HUES64 (cell line): ENCODE measurements around the gene SCN8A.
"Not testable (repeated sequence)": the region's sequence is repeated elsewhere in the genome, so short reads cannot be mapped to it uniquely, and the experiment has no call there.

Experiments
- H3K27ac ChIP-seq: 2 replicates; pipeline ENCODE4 v1.7.0; 2013; ENCODE audit warnings: low read depth, low read length, inconsistent platforms
- H3K27me3 ChIP-seq: 2 replicates; pipeline ENCODE4 v1.6.1; 2013; ENCODE audit warnings: mild to moderate bottlenecking, low read length; ENCODE audit not compliant: insufficient read depth
- H3K36me3 ChIP-seq: 2 replicates; pipeline ENCODE4 v1.6.1; 2013; ENCODE audit warnings: mild to moderate bottlenecking, low read length; ENCODE audit not compliant: insufficient read depth
- H3K4me1 ChIP-seq: 2 replicates; pipeline ENCODE4 v1.6.1; 2013; ENCODE audit warnings: mild to moderate bottlenecking, low read length, moderate library complexity; ENCODE audit not compliant: insufficient read depth
- H3K4me3 ChIP-seq: 2 replicates; pipeline ENCODE4 v1.5.1; 2013; ENCODE audit warnings: mild to moderate bottlenecking, low read length, moderate library complexity
- H3K9ac ChIP-seq: 2 replicates; pipeline ENCODE4 v1.6.1; 2013; ENCODE audit warnings: mild to moderate bottlenecking, low read depth, low read length
- H3K9me3 ChIP-seq: 2 replicates; pipeline ENCODE4 v1.6.1; 2013; ENCODE audit warnings: low read depth, low read length; ENCODE audit not compliant: insufficient read depth
- WGBS: fragments of 150-250, 120-280 bp; methylation state at CpG from one replicate; pipeline ENCODE4 v1.1.7; 2013; ENCODE audit warnings: missing lambda C conversion rate; 5-methylcytosine and 5-hydroxymethylcytosine counted together

SCN8A gene

GRCh38 chr12:51643951-51644350 is 52.9 kb downstream of the SCN8A start:
- no peak overlapping the region for H3K4me3 ChIP-seq
- H3K27me3 ChIP-seq: no peaks in the 10 kb centered on the region
- H3K9me3 ChIP-seq: peaks cover 5% of the 10 kb centered on the region
- H3K36me3 ChIP-seq: no peaks in the 10 kb centered on the region
- no peak overlapping the region for H3K27ac ChIP-seq
- H3K9ac ChIP-seq: no peak overlapping the region
- no peaks in the 10 kb centered on the region for H3K4me1 ChIP-seq
- 100% methylated on average over 1 of the region's 1 CpG for WGBS

- H3K9me3 ChIP-seq, H3K9ac ChIP-seq, H3K36me3 ChIP-seq, H3K4me3 ChIP-seq, H3K4me1 ChIP-seq, H3K27me3 ChIP-seq, H3K27ac ChIP-seq: not testable (repeated sequence)
- 95% methylated on average over 21 of the region's 23 CpGs for WGBS
Observed at GRCh38 chr12:51644691-51645090, 53.7 kb downstream of the SCN8A start.

- H3K27ac ChIP-seq: no peak overlapping the region
- H3K4me1 ChIP-seq: no peaks in the 10 kb centered on the region
- H3K9me3 ChIP-seq: peaks cover 5% of the 10 kb centered on the region
- no peaks in the 10 kb centered on the region for H3K36me3 ChIP-seq
- WGBS: 85% methylated on average over 2 of the region's 2 CpGs
- no peak overlapping the region for H3K9ac ChIP-seq
- no peaks in the 10 kb centered on the region for H3K27me3 ChIP-seq
- no peak overlapping the region for H3K4me3 ChIP-seq
Observed at GRCh38 chr12:51645961-51646360, 54.9 kb downstream of the SCN8A start.

- WGBS: 98% methylated on average over 4 of the region's 4 CpGs
- Histone ChIP-seq H3K9ac (no peak overlapping the region), H3K27ac (no peak overlapping the region), H3K4me3 (no peak overlapping the region), H3K9me3 (peaks cover 5% of the 10 kb centered on the region), H3K4me1 (no peaks in the 10 kb centered on the region), H3K27me3 (no peaks in the 10 kb centered on the region), H3K36me3 (no peaks in the 10 kb centered on the region)
Observed at GRCh38 chr12:51647647-51648046, 56.6 kb downstream of the SCN8A start.

GRCh38 chr12:51653431-51653830 is 62.4 kb downstream of the SCN8A start:
- H3K27ac ChIP-seq: no peak overlapping the region

GRCh38 chr12:51661199-51661598 is 70.2 kb downstream of the SCN8A start:
- H3K4me1 ChIP-seq: peaks cover 3% of the 10 kb centered on the region
- no peak overlapping the region for H3K9ac ChIP-seq
- no peak overlapping the region for H3K4me3 ChIP-seq
- H3K36me3 ChIP-seq: peaks cover 7% of the 10 kb centered on the region
- H3K27me3 ChIP-seq: no peaks in the 10 kb centered on the region
- 87% methylated on average over 3 of the region's 3 CpGs for WGBS
- no peaks in the 10 kb centered on the region for H3K9me3 ChIP-seq
- H3K27ac ChIP-seq: no peak overlapping the region

More at GRCh38 chr12:51653431-51653830, 62.4 kb downstream of the SCN8A start:
- H3K9me3 ChIP-seq: no peaks in the 10 kb centered on the region
- H3K36me3 ChIP-seq: no peaks in the 10 kb centered on the region
- no peak overlapping the region for H3K9ac ChIP-seq
- H3K4me3 ChIP-seq: no peak overlapping the region
- no peaks in the 10 kb centered on the region for H3K4me1 ChIP-seq
- no peaks in the 10 kb centered on the region for H3K27me3 ChIP-seq

GRCh38 chr12:51661836-51662235 is 70.8 kb downstream of the SCN8A start:
- no peaks in the 10 kb centered on the region for H3K27me3 ChIP-seq
- no peak overlapping the region for H3K4me3 ChIP-seq
- peaks cover 8% of the 10 kb centered on the region for H3K4me1 ChIP-seq
- 84% methylated on average over 4 of the region's 4 CpGs for WGBS
- peaks cover 7% of the 10 kb centered on the region for H3K36me3 ChIP-seq
- no peak overlapping the region for H3K27ac ChIP-seq
- no peaks in the 10 kb centered on the region for H3K9me3 ChIP-seq
- no peak overlapping the region for H3K9ac ChIP-seq

GRCh38 chr12:51662728-51663154 is 71.7 kb downstream of the SCN8A start:
- Histone ChIP-seq H3K4me3 (no peak overlapping the region), H3K27ac (no peak overlapping the region), H3K36me3 (peaks cover 7% of the 10 kb centered on the region), H3K9me3 (no peaks in the 10 kb centered on the region), H3K9ac (no peak overlapping the region), H3K4me1 (peaks cover 14% of the 10 kb centered on the region), H3K27me3 (no peaks in the 10 kb centered on the region)
- 92% methylated on average over 11 of the region's 11 CpGs for WGBS

- H3K4me3 ChIP-seq: no peak overlapping the region
- no peak overlapping the region for H3K9ac ChIP-seq
- H3K9me3 ChIP-seq: no peaks in the 10 kb centered on the region
- peaks cover 7% of the 10 kb centered on the region for H3K36me3 ChIP-seq
- no peak overlapping the region for H3K27ac ChIP-seq
- no peaks in the 10 kb centered on the region for H3K27me3 ChIP-seq
- peaks cover 14% of the 10 kb centered on the region for H3K4me1 ChIP-seq
Observed at GRCh38 chr12:51663390-51663789, 72.4 kb downstream of the SCN8A start.

- Histone ChIP-seq H3K36me3 (peaks cover 7% of the 10 kb centered on the region), H3K27me3 (no peaks in the 10 kb centered on the region), H3K9me3 (no peaks in the 10 kb centered on the region), H3K9ac (no peak overlapping the region), H3K4me1 (peaks cover 20% of the 10 kb centered on the region), H3K27ac (peak overlapping the region; percentile 5; the same call in 1 of the 2 replicates), H3K4me3 (no peak overlapping the region)
- WGBS: 34% methylated on average over 4 of the region's 5 CpGs
Observed at GRCh38 chr12:51666696-51667095, 75.7 kb downstream of the SCN8A start.

- peaks cover 20% of the 10 kb centered on the region for H3K4me1 ChIP-seq
- WGBS: 94% methylated on average over 2 of the region's 2 CpGs
- peaks cover 7% of the 10 kb centered on the region for H3K36me3 ChIP-seq
- H3K4me3 ChIP-seq: no peak overlapping the region
- no peak overlapping the region for H3K9ac ChIP-seq
- H3K9me3 ChIP-seq: no peaks in the 10 kb centered on the region
- no peak overlapping the region; the same call in 1 of the 2 replicates for H3K27ac ChIP-seq
- no peaks in the 10 kb centered on the region for H3K27me3 ChIP-seq
Observed at GRCh38 chr12:51667269-51667668, 76.2 kb downstream of the SCN8A start.

- Histone ChIP-seq H3K27me3 (no peaks in the 10 kb centered on the region), H3K27ac (no peak overlapping the region), H3K9ac (no peak overlapping the region), H3K4me3 (no peak overlapping the region), H3K36me3 (no peaks in the 10 kb centered on the region), H3K9me3 (no peaks in the 10 kb centered on the region), H3K4me1 (peaks cover 20% of the 10 kb centered on the region)
- WGBS: 100% methylated on average over 2 of the region's 2 CpGs
Observed at GRCh38 chr12:51669271-51669670, 78.2 kb downstream of the SCN8A start.
